ENCODE measurements around the gene ZNHIT2.

Gene ZNHIT2

DNA sequence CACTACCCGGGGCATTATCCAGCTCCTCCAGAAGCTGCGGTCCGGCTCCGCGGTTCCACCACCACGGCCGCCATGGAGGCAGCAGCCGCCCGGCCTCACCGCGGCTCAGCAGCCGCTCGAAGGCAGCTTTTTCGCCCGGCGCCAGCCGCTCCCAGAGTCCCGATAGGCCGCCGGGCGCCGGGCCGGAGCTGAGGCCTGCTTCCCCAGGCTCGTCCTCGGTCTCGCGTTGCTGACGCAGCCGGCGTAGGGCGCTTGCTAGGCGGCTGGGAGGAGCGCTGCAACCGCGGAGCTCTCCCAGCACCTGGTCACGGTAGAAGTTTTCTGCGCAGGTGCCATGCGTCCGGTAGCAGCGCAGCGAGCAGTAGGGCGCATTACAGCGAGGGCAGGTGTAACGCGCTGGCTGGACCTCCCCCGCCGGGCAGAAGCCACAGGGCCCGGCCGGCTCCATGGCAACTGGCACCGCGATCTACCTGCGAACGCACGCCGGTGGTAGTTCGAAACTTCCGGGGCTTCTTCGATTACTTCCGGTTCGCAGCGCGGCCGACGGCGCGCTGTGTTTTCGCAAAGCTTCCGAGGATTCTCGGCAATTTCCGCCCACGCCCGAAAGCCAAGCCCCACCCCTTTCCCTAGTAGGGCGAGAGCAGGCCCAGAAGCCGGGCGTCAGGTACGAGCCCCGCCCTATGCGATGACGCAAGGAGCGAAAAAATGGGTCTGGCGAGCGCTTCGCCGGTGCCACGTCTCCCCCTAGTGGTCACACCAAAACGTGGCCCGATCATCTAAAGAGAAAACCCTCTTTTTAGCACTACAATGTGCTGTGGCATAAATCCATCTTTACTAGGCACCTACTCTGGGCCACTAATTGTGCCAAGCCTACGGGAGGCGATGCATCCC lies at the start of gene ZNHIT2:
Gene ZNHIT2 (minus strand): TSS at position 496 of the 891 bp plus-strand sequence. CDS start 48 bp downstream, at position 448.
- DNase-seq (ENCODE audit: extremely low read depth, insufficient read length), result peak; percentile 99
- peaks cover 20% of the 10 kb centered on the region for H3K36me3 ChIP-seq (ENCODE audit: control insufficient read depth, insufficient read depth, low read length)
- TF ChIP-seq, protein P1, sequence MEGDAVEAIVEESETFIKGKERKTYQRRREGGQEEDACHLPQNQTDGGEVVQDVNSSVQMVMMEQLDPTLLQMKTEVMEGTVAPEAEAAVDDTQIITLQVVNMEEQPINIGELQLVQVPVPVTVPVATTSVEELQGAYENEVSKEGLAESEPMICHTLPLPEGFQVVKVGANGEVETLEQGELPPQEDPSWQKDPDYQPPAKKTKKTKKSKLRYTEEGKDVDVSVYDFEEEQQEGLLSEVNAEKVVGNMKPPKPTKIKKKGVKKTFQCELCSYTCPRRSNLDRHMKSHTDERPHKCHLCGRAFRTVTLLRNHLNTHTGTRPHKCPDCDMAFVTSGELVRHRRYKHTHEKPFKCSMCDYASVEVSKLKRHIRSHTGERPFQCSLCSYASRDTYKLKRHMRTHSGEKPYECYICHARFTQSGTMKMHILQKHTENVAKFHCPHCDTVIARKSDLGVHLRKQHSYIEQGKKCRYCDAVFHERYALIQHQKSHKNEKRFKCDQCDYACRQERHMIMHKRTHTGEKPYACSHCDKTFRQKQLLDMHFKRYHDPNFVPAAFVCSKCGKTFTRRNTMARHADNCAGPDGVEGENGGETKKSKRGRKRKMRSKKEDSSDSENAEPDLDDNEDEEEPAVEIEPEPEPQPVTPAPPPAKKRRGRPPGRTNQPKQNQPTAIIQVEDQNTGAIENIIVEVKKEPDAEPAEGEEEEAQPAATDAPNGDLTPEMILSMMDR (IDR thresholded peaks at IDR 0.05; ENCODE audit: insufficient read depth, low read length, poor library complexity, severe bottlenecking), result peak; percentile 88
- no peaks in the 10 kb centered on the region for H3K27me3 ChIP-seq (replicated peaks; ENCODE audit: control insufficient read depth, insufficient read depth, low read length)
- peak within 1 kb of the TSS; percentile 82 for H3K4me3 ChIP-seq (replicated peaks; ENCODE audit: low read depth, low read length)

DNA sequence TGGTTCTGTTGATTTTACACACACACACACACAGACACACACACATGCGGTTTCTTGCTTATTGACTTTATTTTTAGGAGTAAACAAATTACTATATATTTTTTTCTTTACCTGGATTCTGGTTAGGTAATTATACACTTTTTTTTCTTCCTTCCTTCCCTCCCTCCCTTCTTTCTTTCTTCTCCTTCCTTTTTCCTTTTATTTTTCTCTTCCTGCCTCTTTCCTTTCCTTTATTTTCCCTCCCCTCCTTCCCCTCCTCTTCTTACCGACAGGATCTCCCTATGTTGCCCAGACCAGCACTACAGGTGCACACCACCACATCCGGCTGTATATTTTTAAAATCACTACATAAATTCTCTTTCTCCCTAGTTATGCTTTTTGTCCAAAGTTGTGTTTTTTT lies 49.4 kb upstream of the ZNHIT2 start:
- TF ChIP-seq, protein P1 (IDR thresholded peaks at IDR 0.05; ENCODE audit: insufficient read depth, low read length, poor library complexity, severe bottlenecking), result no peak
- Histone ChIP-seq H3K27me3 (replicated peaks; ENCODE audit: control insufficient read depth, insufficient read depth, low read length) (no peaks in the 10 kb centered on the region), H3K4me3 (replicated peaks; ENCODE audit: low read depth, low read length) (no peak overlapping the region), H3K36me3 (ENCODE audit: control insufficient read depth, insufficient read depth, low read length) (no peaks in the 10 kb centered on the region)
- no peak for DNase-seq (ENCODE audit: extremely low read depth, insufficient read length)

DNA sequence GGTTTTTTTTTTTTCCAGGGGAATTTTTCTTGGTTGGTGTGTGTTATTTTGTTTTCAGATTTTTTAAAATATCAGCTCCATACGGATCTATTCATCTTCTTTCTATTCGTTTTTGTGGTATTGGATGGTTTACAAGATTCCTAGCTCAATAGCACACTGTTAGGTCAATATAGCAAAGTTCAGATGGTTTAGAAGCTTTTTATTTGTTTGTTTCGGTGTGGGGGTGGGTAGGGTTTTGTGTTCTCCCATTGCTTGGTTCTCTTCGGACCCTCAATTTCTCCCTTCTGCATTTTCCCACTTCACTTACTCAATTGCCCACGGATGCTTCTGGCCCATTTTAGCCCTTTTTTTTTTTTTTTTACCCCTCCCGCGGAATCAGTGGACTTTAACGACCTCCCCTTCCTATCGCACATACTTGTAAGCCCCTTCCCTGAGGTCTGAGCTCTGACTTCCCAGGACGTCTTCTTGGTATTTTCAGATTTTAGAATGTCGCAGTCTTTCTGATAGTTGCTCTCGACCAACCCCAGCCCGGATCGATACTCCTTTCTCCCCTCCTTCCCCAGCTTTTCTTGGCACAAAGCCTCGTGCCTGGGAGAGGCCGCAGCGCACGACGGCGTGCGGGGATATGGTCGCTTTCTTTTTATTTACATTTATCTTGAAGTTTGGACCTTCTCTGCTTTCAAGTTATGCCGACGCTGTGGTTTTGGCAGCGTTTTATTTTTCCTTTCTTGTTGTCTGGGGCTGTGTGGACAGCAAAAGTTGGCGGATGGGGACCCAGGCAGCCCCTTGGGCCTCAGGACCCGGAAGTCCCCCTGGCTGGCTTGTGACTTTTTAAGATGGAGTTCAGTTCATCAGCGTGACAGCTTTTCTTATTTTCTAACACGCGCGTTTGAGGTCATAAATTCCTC lies 48.2 kb upstream of the ZNHIT2 start:
- TF ChIP-seq, protein P1 (IDR thresholded peaks at IDR 0.05; ENCODE audit: insufficient read depth, low read length, poor library complexity, severe bottlenecking), result no peak
- H3K4me3 ChIP-seq (replicated peaks; ENCODE audit: low read depth, low read length), result no peak overlapping the region

DNA sequence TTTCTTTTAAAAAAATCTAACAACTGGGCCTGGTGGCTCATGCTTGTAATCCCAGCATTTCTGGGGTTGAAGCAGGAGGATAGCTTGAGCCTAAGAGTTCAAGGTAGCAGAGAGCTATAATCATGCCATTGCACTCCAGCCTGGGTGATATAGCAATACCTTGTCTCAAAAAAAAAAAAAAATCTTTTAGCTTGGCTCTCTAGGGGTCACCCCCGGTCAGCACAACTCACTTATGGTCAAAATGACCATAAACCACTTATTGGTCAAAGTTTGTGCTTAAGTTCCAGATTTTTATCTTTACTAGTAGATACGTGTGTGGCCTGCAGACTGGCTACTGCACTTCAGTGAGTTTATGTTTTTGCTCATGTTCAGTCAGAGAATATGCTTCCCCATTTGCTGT lies 46.2 kb upstream of the ZNHIT2 start:
- H3K27me3 ChIP-seq (replicated peaks; ENCODE audit: control insufficient read depth, insufficient read depth, low read length), result no peaks in the 10 kb centered on the region
- no peaks in the 10 kb centered on the region for H3K36me3 ChIP-seq (ENCODE audit: control insufficient read depth, insufficient read depth, low read length)
- TF ChIP-seq, protein P1 (IDR thresholded peaks at IDR 0.05; ENCODE audit: insufficient read depth, low read length, poor library complexity, severe bottlenecking), result no peak
- no peak overlapping the region for H3K4me3 ChIP-seq (replicated peaks; ENCODE audit: low read depth, low read length)
- no peak for DNase-seq (ENCODE audit: extremely low read depth, insufficient read length)

More for the DNA sequence above, 48.2 kb upstream of the ZNHIT2 start:
- DNase-seq (ENCODE audit: extremely low read depth, insufficient read length), result no peak
- H3K36me3 ChIP-seq (ENCODE audit: control insufficient read depth, insufficient read depth, low read length), result no peaks in the 10 kb centered on the region
- H3K27me3 ChIP-seq (replicated peaks; ENCODE audit: control insufficient read depth, insufficient read depth, low read length), result no peaks in the 10 kb centered on the region

DNA sequence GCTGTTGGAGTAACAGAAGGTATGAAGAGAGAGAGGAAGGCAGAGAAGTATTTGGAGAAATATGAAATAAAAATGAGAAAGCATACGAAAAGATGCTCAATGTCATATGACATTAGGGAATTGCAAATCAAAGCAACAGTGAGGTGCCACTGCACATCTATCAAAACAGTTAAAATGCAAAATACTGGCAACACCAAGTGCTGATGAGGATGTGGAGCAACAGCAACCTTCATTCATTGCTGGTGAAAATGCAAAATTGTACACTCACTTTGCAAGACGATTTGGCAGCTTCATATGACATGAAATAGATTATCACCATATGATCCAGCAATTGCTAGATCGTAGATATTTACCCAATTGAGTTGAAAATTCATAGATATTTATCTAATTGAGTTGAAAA lies 43.1 kb upstream of the ZNHIT2 start:
- Histone ChIP-seq H3K27me3 (replicated peaks; ENCODE audit: control insufficient read depth, insufficient read depth, low read length) (no peaks in the 10 kb centered on the region), H3K36me3 (ENCODE audit: control insufficient read depth, insufficient read depth, low read length) (no peaks in the 10 kb centered on the region), H3K4me3 (replicated peaks; ENCODE audit: low read depth, low read length) (no peak overlapping the region)
- TF ChIP-seq, protein P1 (IDR thresholded peaks at IDR 0.05; ENCODE audit: insufficient read depth, low read length, poor library complexity, severe bottlenecking), result no peak
- no peak for DNase-seq (ENCODE audit: extremely low read depth, insufficient read length)
